Loucy (cell line): Measurements from ENCODE around the gene ACP7.

ENCODE experiments used
- H2AFZ ChIP-seq: fragments of 200-600 bp; sonication (generic); 2 replicates; pipeline ENCODE4 v1.6.0; 2016; ENCODE audit warnings: antibody characterized with exemption, mild to moderate bottlenecking, low read length, moderate library complexity
- H3F3A ChIP-seq: fragments of 200-600 bp; 2 replicates; pipeline ENCODE4 v1.6.0; 2016; ENCODE audit warnings: antibody characterized with exemption, low read depth, mild to moderate bottlenecking
- H3K27me3 ChIP-seq: fragments of 200-600 bp; sonication (generic); 2 replicates; pipeline ENCODE4 v1.6.1; 2014; ENCODE audit warnings: low read length, mild to moderate bottlenecking; ENCODE audit not compliant: insufficient read depth, poor library complexity, severe bottlenecking
- H3K36me3 ChIP-seq: fragments of 200-600 bp; sonication (generic); 2 replicates; pipeline ENCODE4 v1.6.1; 2016; ENCODE audit warnings: low read length; ENCODE audit not compliant: insufficient read depth
- H3K4me1 ChIP-seq: fragments of 200-600 bp; sonication (generic); 2 replicates; pipeline ENCODE4 v1.5.1; 2014; ENCODE audit warnings: low read length, mild to moderate bottlenecking; ENCODE audit not compliant: insufficient read depth, poor library complexity, severe bottlenecking
- H3K4me2 ChIP-seq: fragments of 200-600 bp; sonication (generic); 2 replicates; pipeline ENCODE4 v1.6.0; 2014; ENCODE audit warnings: antibody characterized with exemption, low read length, low read depth, mild to moderate bottlenecking; ENCODE audit not compliant: poor library complexity, severe bottlenecking
- H3K4me3 ChIP-seq: fragments of 200-600 bp; sonication (generic); 2 replicates; pipeline ENCODE4 v1.5.1; 2014; ENCODE audit warnings: low read length, mild to moderate bottlenecking, mixed read lengths; ENCODE audit not compliant: poor library complexity, severe bottlenecking
- H3K79me2 ChIP-seq: fragments of 200-600 bp; sonication (generic); 2 replicates; pipeline ENCODE4 v1.6.1; 2014; ENCODE audit warnings: low read length; ENCODE audit not compliant: insufficient read depth
- H3K9ac ChIP-seq: fragments of 200-600 bp; sonication (generic); 2 replicates; pipeline ENCODE4 v1.6.0; 2014; ENCODE audit warnings: mild to moderate bottlenecking, low read depth, low read length, moderate library complexity; ENCODE audit not compliant: poor library complexity, severe bottlenecking
- H3K9me2 ChIP-seq: fragments of 200-600 bp; sonication (generic); replicated peaks from 2 replicates; pipeline ENCODE4 v1.6.1; 2016; ENCODE audit warnings: low read depth, low read length, mixed read lengths
- H3K9me3 ChIP-seq: fragments of 200-600 bp; sonication (generic); 2 replicates; pipeline ENCODE4 v1.6.1; 2014; ENCODE audit warnings: mild to moderate bottlenecking, antibody characterized with exemption, low read length, low read depth; ENCODE audit not compliant: insufficient read depth
- H4K20me1 ChIP-seq: fragments of 200-600 bp; sonication (generic); 2 replicates; pipeline ENCODE4 v1.6.0; 2014; ENCODE audit warnings: antibody characterized with exemption, low read length, mild to moderate bottlenecking; ENCODE audit not compliant: insufficient read depth, poor library complexity, severe bottlenecking
- EZH2phosphoT487 ChIP-seq: fragments of 200-600 bp; IDR thresholded peaks from 2 replicates; pipeline ENCODE4 v1.6.1; 2018; ENCODE audit warnings: antibody characterized with exemption, mild to moderate bottlenecking, moderate library complexity, borderline replicate concordance
- TF ChIP-seq, protein P1 (sequence below): fragments of 200-600 bp; sonication (generic); conservative IDR thresholded peaks from 2 replicates; pipeline ENCODE4 v1.5.1; 2014; ENCODE audit warnings: mild to moderate bottlenecking, antibody characterized with exemption, low read length

Gene ACP7

GRCh38 chr19:39146686-39147450 is 62.7 kb downstream of the ACP7 start:
- H3K4me2 ChIP-seq, result no peak overlapping the region
- H3F3A ChIP-seq, result no peaks in the 10 kb centered on the region
- no peaks in the 10 kb centered on the region for H3K9me2 ChIP-seq
- H3K4me3 ChIP-seq, result no peak overlapping the region
- peaks cover 22% of the 10 kb centered on the region for H3K4me1 ChIP-seq
- no peaks in the 10 kb centered on the region for H3K27me3 ChIP-seq
- no peak overlapping the region for H2AFZ ChIP-seq
- H3K9ac ChIP-seq, result no peak overlapping the region
- peaks cover 8% of the 10 kb centered on the region; the same call in 1 of the 2 replicates for H3K36me3 ChIP-seq
- no peaks in the 10 kb centered on the region for H3K9me3 ChIP-seq
- peaks cover 78% of the 10 kb centered on the region for H3K79me2 ChIP-seq
- TF ChIP-seq, protein P1, sequence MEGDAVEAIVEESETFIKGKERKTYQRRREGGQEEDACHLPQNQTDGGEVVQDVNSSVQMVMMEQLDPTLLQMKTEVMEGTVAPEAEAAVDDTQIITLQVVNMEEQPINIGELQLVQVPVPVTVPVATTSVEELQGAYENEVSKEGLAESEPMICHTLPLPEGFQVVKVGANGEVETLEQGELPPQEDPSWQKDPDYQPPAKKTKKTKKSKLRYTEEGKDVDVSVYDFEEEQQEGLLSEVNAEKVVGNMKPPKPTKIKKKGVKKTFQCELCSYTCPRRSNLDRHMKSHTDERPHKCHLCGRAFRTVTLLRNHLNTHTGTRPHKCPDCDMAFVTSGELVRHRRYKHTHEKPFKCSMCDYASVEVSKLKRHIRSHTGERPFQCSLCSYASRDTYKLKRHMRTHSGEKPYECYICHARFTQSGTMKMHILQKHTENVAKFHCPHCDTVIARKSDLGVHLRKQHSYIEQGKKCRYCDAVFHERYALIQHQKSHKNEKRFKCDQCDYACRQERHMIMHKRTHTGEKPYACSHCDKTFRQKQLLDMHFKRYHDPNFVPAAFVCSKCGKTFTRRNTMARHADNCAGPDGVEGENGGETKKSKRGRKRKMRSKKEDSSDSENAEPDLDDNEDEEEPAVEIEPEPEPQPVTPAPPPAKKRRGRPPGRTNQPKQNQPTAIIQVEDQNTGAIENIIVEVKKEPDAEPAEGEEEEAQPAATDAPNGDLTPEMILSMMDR, result no peak
- no peak for TF ChIP-seq EZH2phosphoT487
- H4K20me1 ChIP-seq, result peaks cover 15% of the 10 kb centered on the region

DNA sequence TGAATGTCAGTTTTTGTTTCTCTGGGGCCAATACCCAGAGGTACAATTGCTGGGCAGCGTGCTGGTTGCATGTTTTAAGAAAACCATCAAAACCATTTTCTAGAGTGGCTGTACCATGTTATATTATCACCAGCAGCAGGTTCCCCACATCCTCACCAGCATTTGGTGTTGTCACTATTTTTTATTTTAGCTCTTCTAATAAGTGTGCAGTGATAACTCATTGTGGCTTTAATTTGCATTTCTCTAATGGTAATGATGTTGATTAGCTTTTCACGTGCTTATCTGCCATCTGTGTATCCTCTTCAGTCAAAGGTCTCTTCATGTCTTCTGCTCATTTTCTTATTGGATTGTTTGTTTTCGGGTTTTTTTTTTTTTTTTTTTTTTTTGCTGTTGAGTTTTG is 63.3 kb downstream of the ACP7 start:
- H3K9ac ChIP-seq, result no peak overlapping the region
- H3F3A ChIP-seq, result no peaks in the 10 kb centered on the region
- peaks cover 15% of the 10 kb centered on the region for H4K20me1 ChIP-seq
- H3K9me3 ChIP-seq, result no peaks in the 10 kb centered on the region
- no peak overlapping the region for H3K4me3 ChIP-seq
- peaks cover 72% of the 10 kb centered on the region for H3K79me2 ChIP-seq
- H3K27me3 ChIP-seq, result no peaks in the 10 kb centered on the region
- H3K4me2 ChIP-seq, result no peak overlapping the region
- peaks cover 22% of the 10 kb centered on the region for H3K4me1 ChIP-seq
- H2AFZ ChIP-seq, result no peak overlapping the region
- peaks cover 8% of the 10 kb centered on the region; the same call in 1 of the 2 replicates for H3K36me3 ChIP-seq
- TF ChIP-seq, protein P1, result no peak
- no peak for TF ChIP-seq EZH2phosphoT487
- H3K9me2 ChIP-seq, result no peaks in the 10 kb centered on the region

GRCh38 chr19:39148939-39149529 is 64.9 kb downstream of the ACP7 start:
- no peak overlapping the region for H3K4me3 ChIP-seq
- H3K9me3 ChIP-seq, result no peaks in the 10 kb centered on the region
- H4K20me1 ChIP-seq, result peaks cover 13% of the 10 kb centered on the region
- peaks cover 67% of the 10 kb centered on the region for H3K79me2 ChIP-seq
- H3K36me3 ChIP-seq, result peaks cover 8% of the 10 kb centered on the region; the same call in 1 of the 2 replicates
- H2AFZ ChIP-seq, result no peak overlapping the region
- H3K9ac ChIP-seq, result no peak overlapping the region
- H3K27me3 ChIP-seq, result no peaks in the 10 kb centered on the region
- no peaks in the 10 kb centered on the region for H3K9me2 ChIP-seq
- TF ChIP-seq, protein P1, result no peak
- TF ChIP-seq EZH2phosphoT487, result no peak
- H3K4me1 ChIP-seq, result peaks cover 23% of the 10 kb centered on the region
- H3K4me2 ChIP-seq, result no peak overlapping the region
- no peaks in the 10 kb centered on the region for H3F3A ChIP-seq
